Activated naive CD4-positive, alpha-beta T cell treated with anti-CD3 and anti-CD28 coated beads for 36 hours (primary cell): ENCODE measurements around the gene SLC35A3. TPM values are rescaled to one million over a fixed set of nuclear protein-coding genes. Genes with fewer than 3 reads are reported as not detected.

Experiments used
- CTCF ChIA-PET: fragments of 350-600 bp; sonication (Branson Sonifier 250); formaldehyde crosslinking; loops from one replicate; lab custom pipeline; 2021; ENCODE audit warnings: antibody characterized with exemption; lab: Charles Lee
- DNase-seq: peaks from one replicate; pipeline ENCODE4 v3.0.0-alpha.2; 2020
- H3K27ac Mint-ChIP-seq: one replicate; pipeline ENCODE4 v1.8.0; 2021; ENCODE audit warnings: mild to moderate bottlenecking, mixed read lengths
- H3K27me3 Mint-ChIP-seq: one replicate; pipeline ENCODE4 v1.8.0; 2021; ENCODE audit warnings: low read depth, mixed read lengths
- H3K36me3 Mint-ChIP-seq: one replicate; pipeline ENCODE4 v1.8.0; 2021; ENCODE audit warnings: low read depth, mixed read lengths
- H3K4me1 Mint-ChIP-seq: one replicate; pipeline ENCODE4 v1.8.0; 2021; ENCODE audit warnings: low read depth, mixed read lengths
- H3K4me3 Mint-ChIP-seq: one replicate; pipeline ENCODE4 v1.8.0; 2021; ENCODE audit warnings: mild to moderate bottlenecking, moderate library complexity, mixed read lengths
- H3K9me3 Mint-ChIP-seq: one replicate; pipeline ENCODE4 v1.8.0; 2021; ENCODE audit warnings: mixed read lengths
- intact Hi-C: fragments of 100-400 bp; cut with micrococcal nuclease; formaldehyde crosslinking; loops from one replicate; pipeline ENCODE4 v1.15.1; 2023
- total RNA-seq, 2 experiments: library from RNA; stranded (reverse); gene quantifications; one replicate each; pipeline ENCODE4 v1.2.3, GENCODE V29; 2021

SLC35A3 gene
- total RNA-seq, 2 experiments from 2014 or later: 13.8 to 15.5 TPM

GRCh38 chr1:100006688-100007087, 36.9 kb downstream of the SLC35A3 start:
- Mint-ChIP-seq H3K4me3 (no peak overlapping the region), H3K27ac (no peak overlapping the region), H3K27me3 (no peaks in the 10 kb centered on the region), H3K9me3 (peaks cover 12% of the 10 kb centered on the region), H3K4me1 (peaks cover 4% of the 10 kb centered on the region), H3K36me3 (peaks cover 37% of the 10 kb centered on the region)
- CTCF ChIA-PET: no interaction called here
- intact Hi-C loops: no loop called here
- DNase-seq: no peak

DNA sequence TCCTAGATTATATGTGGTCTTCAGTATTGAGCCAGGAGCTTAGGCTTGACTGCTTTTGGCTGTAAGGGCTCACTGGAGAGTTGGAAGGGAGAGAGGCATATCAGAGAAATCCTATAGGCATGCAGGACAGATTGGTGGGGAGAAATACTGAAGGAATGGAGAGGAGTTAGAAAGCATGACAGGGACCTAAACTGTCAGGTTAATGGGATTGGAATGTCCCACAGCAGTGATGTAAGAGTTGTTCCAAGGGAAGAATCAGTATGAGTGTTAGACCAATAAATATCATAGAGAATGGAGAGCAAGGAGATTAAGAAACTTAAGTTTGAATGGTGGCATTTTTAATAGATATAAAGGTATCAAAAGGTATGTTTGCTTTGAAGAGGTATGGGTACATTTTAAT, 39.7 kb downstream of the SLC35A3 start:
- intact Hi-C loops: no loop called here
- peaks cover 9% of the 10 kb centered on the region for H3K9me3 Mint-ChIP-seq
- H3K27ac Mint-ChIP-seq: no peak overlapping the region
- no peak for DNase-seq
- H3K36me3 Mint-ChIP-seq: peaks cover 18% of the 10 kb centered on the region
- CTCF ChIA-PET: interaction anchor here (0.6 kb wide), 1 partner anchor 395 kb away, joined by 3 read pairs; no protein-coding TSS in a partner anchor
- H3K4me1 Mint-ChIP-seq: no peaks in the 10 kb centered on the region
- H3K27me3 Mint-ChIP-seq: no peaks in the 10 kb centered on the region
- H3K4me3 Mint-ChIP-seq: no peak overlapping the region

GRCh38 chr1:100010804-100011203, 41.0 kb downstream of the SLC35A3 start:
- CTCF ChIA-PET: no interaction called here
- no peaks in the 10 kb centered on the region for H3K27me3 Mint-ChIP-seq
- H3K27ac Mint-ChIP-seq: no peak overlapping the region
- intact Hi-C loops: no loop called here
- no peak overlapping the region for H3K4me3 Mint-ChIP-seq
- H3K36me3 Mint-ChIP-seq: peaks cover 8% of the 10 kb centered on the region
- H3K4me1 Mint-ChIP-seq: no peaks in the 10 kb centered on the region
- peaks cover under 1% of the 10 kb centered on the region for H3K9me3 Mint-ChIP-seq
- DNase-seq: no peak

DNA sequence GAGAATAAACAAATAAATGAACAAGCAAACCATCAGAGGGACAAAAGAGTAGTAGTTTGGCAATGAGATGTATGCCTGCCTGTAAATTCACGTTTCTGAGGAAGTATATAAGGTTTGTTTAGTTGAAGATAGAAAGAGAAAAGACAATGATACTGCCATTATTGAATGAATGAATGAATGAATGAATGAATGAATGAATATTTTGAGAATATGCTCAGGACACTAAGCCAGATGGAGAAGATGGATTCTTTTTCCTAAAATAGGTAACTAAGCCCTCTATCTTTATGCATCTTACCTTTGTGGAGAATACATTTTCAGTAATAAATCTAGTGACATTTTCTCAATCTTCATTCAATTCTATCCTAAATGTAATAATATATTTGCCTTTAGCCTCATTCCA, 49.4 kb downstream of the SLC35A3 start:
- Mint-ChIP-seq H3K36me3 (peaks cover 4% of the 10 kb centered on the region), H3K4me1 (no peaks in the 10 kb centered on the region), H3K9me3 (no peaks in the 10 kb centered on the region), H3K4me3 (no peak overlapping the region), H3K27me3 (no peaks in the 10 kb centered on the region), H3K27ac (no peak overlapping the region)
- intact Hi-C loops: no loop called here
- no peak for DNase-seq
- CTCF ChIA-PET: no interaction called here

- H3K4me1 Mint-ChIP-seq: no peaks in the 10 kb centered on the region
- intact Hi-C loops: no loop called here
- peaks cover 2% of the 10 kb centered on the region for H3K36me3 Mint-ChIP-seq
- no peak overlapping the region for H3K27ac Mint-ChIP-seq
- CTCF ChIA-PET: no interaction called here
- DNase-seq: no peak
- no peaks in the 10 kb centered on the region for H3K27me3 Mint-ChIP-seq
- no peaks in the 10 kb centered on the region for H3K9me3 Mint-ChIP-seq
- H3K4me3 Mint-ChIP-seq: no peak overlapping the region
These were observed 53.7 kb downstream of the SLC35A3 start for GRCh38 chr1:100023482-100023881.

DNA sequence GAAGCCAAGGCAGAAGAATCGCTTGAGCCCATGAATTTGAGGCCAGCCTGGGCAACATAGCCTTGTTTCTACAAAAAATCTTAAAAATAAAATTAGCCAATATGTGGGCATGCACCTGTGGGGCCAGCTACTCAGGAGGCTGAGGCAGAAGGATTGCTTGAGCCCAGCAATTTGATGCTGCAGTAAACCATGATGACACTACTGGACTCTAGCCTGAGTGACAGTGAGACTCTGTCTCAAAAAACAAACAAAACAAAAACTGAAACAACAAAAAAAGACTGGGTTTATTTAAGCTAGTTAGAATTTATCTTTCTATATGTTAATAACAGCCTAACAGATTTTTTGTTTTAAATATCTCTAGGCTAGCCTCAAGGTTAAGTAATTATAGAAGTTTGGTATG, 57.4 kb downstream of the SLC35A3 start:
- H3K4me1 Mint-ChIP-seq: no peaks in the 10 kb centered on the region
- CTCF ChIA-PET: no interaction called here
- H3K4me3 Mint-ChIP-seq: no peak overlapping the region
- peaks cover 2% of the 10 kb centered on the region for H3K36me3 Mint-ChIP-seq
- no peaks in the 10 kb centered on the region for H3K27me3 Mint-ChIP-seq
- no peak for DNase-seq
- no peaks in the 10 kb centered on the region for H3K9me3 Mint-ChIP-seq
- no peak overlapping the region for H3K27ac Mint-ChIP-seq
- intact Hi-C loops: no loop called here

- H3K36me3 Mint-ChIP-seq: peaks cover 2% of the 10 kb centered on the region
- H3K9me3 Mint-ChIP-seq: no peaks in the 10 kb centered on the region
- H3K4me1 Mint-ChIP-seq: no peaks in the 10 kb centered on the region
- no peaks in the 10 kb centered on the region for H3K27me3 Mint-ChIP-seq
- intact Hi-C loops: no loop called here
- H3K4me3 Mint-ChIP-seq: no peak overlapping the region
- H3K27ac Mint-ChIP-seq: no peak overlapping the region
- no peak for DNase-seq
- CTCF ChIA-PET: interaction anchor here (0.6 kb wide), 1 partner anchor 840 kb away, joined by 3 read pairs; no protein-coding TSS in a partner anchor
These were observed 59.0 kb downstream of the SLC35A3 start for GRCh38 chr1:100028765-100029164.

DNA sequence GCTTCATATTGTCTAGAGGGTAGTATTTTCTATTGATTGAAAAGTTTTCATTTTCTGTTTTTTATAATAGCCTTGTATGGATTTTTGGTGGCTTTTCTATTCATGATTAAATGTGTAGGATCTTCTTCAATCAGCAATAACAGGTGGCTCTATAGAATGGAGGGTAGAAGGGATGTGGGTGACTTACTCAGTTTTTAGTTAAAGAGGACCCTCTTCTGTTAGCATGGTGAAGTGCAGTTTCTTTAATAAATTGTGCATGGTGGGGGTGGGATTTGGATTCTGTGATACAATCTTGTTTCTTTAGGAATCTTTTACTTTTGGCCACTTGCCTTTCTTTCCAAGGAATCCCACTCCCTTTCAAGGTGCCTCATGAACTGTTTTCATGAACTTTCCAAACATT, 64.7 kb downstream of the SLC35A3 start:
- Mint-ChIP-seq H3K27me3 (no peaks in the 10 kb centered on the region), H3K4me1 (peaks cover 23% of the 10 kb centered on the region), H3K27ac (no peak overlapping the region), H3K9me3 (no peaks in the 10 kb centered on the region), H3K4me3 (no peak overlapping the region), H3K36me3 (peaks cover 22% of the 10 kb centered on the region)
- CTCF ChIA-PET: no interaction called here
- no peak for DNase-seq
- intact Hi-C loops: loop anchor here (1.0 kb wide), 1 partner anchor 226 kb away; no protein-coding TSS in a partner anchor

- H3K27ac Mint-ChIP-seq: no peak overlapping the region
These were observed 65.4 kb downstream of the SLC35A3 start for GRCh38 chr1:100035214-100035613.

DNA sequence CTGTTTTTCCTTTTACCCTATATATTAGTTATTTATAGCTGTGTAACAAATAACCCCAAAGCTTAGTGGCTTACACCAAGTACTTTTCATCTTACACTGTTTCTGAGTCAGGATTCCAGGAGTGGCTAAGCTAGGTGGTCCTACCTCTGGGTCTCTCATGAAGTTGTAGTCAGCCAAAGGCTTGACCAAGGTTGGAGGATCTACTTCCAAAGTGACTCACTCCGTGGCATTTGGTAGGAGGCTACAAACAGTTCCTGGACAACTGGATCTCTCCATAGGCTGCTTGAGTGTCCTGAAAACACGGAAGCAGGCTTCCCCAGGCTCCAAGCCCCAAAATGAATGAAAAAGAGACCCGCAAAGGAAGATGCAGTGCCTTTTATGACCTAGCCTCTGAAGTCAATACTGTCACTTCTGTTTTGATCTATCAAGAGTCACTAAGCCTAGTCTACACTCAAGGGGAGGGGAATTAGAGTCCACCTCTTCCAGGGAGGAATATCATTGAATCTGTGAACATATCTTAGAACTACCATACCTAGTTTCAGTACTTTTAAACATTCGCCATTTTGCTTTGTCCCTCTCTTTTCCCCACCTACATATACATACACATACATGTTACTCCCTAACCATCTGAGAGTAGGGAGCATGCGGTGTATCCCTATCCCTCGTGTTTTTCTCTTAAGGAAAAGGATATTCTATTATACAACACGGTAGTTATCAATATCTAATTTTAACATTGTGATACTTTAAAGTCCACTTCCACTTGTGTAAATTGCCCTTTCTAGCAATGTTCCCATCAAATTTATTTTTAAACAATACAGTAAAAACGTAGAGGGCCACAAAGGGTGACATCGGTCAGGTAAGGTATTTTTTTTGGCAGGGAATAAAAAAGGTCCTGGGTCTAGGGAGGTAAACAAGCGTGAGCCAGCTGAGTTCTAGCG, 67.2 kb downstream of the SLC35A3 start:
- DNase-seq: no peak
- Mint-ChIP-seq H3K4me1 (peaks cover 43% of the 10 kb centered on the region), H3K27ac (peak overlapping the region; percentile 99), H3K36me3 (peaks cover 28% of the 10 kb centered on the region), H3K9me3 (no peaks in the 10 kb centered on the region), H3K4me3 (peak overlapping the region; percentile 95), H3K27me3 (no peaks in the 10 kb centered on the region)
- CTCF ChIA-PET: interaction anchor here (0.7 kb wide), 1 partner anchor 490 kb away, joined by 3 read pairs; no protein-coding TSS in a partner anchor
- intact Hi-C loops: loop anchor here (5.0 kb wide), 2 partner anchors 1225 to 1255 kb away; no protein-coding TSS in a partner anchor

More at GRCh38 chr1:100035214-100035613, 65.4 kb downstream of the SLC35A3 start:
- H3K27me3 Mint-ChIP-seq: no peaks in the 10 kb centered on the region
- H3K4me1 Mint-ChIP-seq: peaks cover 29% of the 10 kb centered on the region
- intact Hi-C loops: loop anchor here (5.0 kb wide), 2 partner anchors 1223 to 1257 kb away; no protein-coding TSS in a partner anchor
- no peak overlapping the region for H3K4me3 Mint-ChIP-seq
- CTCF ChIA-PET: no interaction called here
- no peak for DNase-seq
- peaks cover 26% of the 10 kb centered on the region for H3K36me3 Mint-ChIP-seq
- no peaks in the 10 kb centered on the region for H3K9me3 Mint-ChIP-seq

GRCh38 chr1:100037656-100037926, 67.8 kb downstream of the SLC35A3 start:
- CTCF ChIA-PET: interaction anchor here (0.7 kb wide), 1 partner anchor 490 kb away, joined by 3 read pairs; no protein-coding TSS in a partner anchor
- Mint-ChIP-seq H3K9me3 (no peaks in the 10 kb centered on the region), H3K27ac (peak overlapping the region; percentile 99), H3K27me3 (no peaks in the 10 kb centered on the region), H3K36me3 (peaks cover 28% of the 10 kb centered on the region), H3K4me3 (peak overlapping the region; percentile 95), H3K4me1 (peaks cover 49% of the 10 kb centered on the region)
- no peak for DNase-seq
- intact Hi-C loops: loop anchor here (5.0 kb wide), 2 partner anchors 1225 to 1255 kb away; no protein-coding TSS in a partner anchor

DNA sequence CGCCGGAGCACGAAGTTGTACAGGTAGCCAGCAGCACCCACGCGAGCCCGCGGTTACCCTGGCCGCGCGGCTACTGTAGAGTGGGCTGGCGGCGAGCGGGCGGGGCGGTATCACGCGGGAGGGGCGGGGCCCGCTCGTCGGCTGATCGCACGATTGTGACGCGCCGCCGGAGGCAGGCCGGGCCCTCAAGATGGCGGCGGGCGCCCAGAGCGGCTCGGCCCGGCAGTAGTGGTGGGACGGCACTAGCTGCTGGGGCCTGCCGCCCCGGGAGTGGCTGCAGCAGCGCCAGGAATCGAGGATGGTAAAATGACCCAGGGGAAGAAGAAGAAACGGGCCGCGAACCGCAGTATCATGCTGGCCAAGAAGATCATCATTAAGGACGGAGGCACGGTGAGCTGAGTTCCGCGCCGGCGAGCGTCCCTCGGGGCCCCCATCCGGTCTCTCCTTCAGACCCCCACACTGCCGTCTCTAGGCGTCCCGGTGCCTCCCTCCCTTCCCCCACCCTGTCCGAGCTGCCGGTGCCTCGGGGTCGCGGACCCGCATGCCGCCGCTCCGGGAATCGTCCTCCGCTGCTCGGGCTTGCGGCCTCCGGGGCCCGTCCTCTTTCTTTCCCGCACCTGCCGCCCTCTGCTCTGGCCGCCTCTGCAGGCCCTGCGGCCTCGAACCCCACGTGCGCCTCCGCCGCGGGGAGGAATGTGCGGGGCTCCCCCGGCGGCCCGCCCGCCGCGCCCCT, 68.3 kb downstream of the SLC35A3 start:
- Mint-ChIP-seq H3K27me3 (no peaks in the 10 kb centered on the region), H3K36me3 (peaks cover 31% of the 10 kb centered on the region), H3K4me1 (peaks cover 54% of the 10 kb centered on the region), H3K4me3 (peak overlapping the region; percentile 95), H3K27ac (peak overlapping the region; percentile 99), H3K9me3 (no peaks in the 10 kb centered on the region)
- DNase-seq: peak; percentile 89
- intact Hi-C loops: loop anchor here (1.0 to 5.0 kb wide), 16 partner anchors 8 to 1254 kb away; partner anchors contain the start of genes AGL, DBT, RTCA and TRMT13
- CTCF ChIA-PET: interaction anchor here (0.7 kb wide), 1 partner anchor 489 kb away, joined by 3 read pairs; no protein-coding TSS in a partner anchor
